ENCODE measurements around the gene ZNF343. TPM values are rescaled to one million over a fixed set of nuclear protein-coding genes. Genes with fewer than 3 reads are reported as not detected.

The ZNF343 gene
- polyA plus RNA-seq, 1 donor from 2014 or later: 14.3 TPM

DNA sequence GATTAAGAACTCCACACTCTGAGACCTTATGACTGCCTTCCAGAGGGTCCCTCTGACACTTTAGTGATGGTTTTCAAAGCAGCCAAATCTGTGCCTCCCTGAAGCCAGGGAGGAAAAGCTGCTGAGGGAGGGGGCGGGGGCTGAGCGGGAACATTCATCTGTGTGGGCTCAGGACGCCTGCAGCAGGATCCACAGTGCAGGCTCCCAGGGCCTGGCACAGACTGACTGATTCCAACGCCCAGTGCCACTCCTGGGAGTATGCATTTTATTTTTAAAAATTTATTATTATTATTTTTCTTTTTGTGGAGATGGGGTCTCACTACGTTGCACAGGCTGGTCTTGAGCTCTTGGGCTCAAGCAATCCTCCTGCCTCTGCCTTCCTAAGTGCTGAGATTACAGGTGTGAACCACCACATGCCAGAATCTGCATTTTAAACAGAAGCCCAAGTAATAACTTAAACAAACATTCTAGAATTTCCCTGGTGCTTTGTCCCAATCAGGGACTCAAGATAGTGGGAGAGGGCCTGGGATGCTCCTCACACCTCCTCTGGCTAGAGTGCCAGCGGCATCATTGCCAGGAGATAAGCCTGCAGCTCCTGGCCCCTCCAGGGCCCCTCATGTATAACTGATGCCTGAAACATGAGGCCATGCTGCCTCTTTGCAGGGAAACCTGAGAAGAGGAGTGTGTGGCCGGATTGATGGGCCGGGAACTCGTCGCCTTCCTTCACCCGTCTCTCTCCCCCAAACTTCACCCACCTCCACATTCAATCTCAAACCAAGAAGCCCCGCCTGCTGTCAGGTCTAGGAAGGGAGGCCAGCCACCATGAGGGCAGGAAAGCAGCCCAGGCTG lies 27.2 kb upstream of the ZNF343 start:
- TF ChIP-seq EP300 (conservative IDR thresholded peaks at IDR 0.05; ENCODE audit: poor library complexity, severe bottlenecking): no peak
- no peak for TF ChIP-seq EZH2 (IDR thresholded peaks at IDR 0.05; ENCODE audit: borderline replicate concordance, insufficient read depth, low read length, poor library complexity, severe bottlenecking)
- TF ChIP-seq SMC3 (conservative IDR thresholded peaks at IDR 0.05; ENCODE audit: poor library complexity): no peak
- TF ChIP-seq TAF1 (IDR thresholded peaks at IDR 0.05; ENCODE audit: low read depth): no peak
- no peak for TF ChIP-seq RAD21 (conservative IDR thresholded peaks at IDR 0.05)
- no peak for TF ChIP-seq MXI1 (conservative IDR thresholded peaks at IDR 0.05; ENCODE audit: poor library complexity, severe bottlenecking)
- TF ChIP-seq, protein P1, sequence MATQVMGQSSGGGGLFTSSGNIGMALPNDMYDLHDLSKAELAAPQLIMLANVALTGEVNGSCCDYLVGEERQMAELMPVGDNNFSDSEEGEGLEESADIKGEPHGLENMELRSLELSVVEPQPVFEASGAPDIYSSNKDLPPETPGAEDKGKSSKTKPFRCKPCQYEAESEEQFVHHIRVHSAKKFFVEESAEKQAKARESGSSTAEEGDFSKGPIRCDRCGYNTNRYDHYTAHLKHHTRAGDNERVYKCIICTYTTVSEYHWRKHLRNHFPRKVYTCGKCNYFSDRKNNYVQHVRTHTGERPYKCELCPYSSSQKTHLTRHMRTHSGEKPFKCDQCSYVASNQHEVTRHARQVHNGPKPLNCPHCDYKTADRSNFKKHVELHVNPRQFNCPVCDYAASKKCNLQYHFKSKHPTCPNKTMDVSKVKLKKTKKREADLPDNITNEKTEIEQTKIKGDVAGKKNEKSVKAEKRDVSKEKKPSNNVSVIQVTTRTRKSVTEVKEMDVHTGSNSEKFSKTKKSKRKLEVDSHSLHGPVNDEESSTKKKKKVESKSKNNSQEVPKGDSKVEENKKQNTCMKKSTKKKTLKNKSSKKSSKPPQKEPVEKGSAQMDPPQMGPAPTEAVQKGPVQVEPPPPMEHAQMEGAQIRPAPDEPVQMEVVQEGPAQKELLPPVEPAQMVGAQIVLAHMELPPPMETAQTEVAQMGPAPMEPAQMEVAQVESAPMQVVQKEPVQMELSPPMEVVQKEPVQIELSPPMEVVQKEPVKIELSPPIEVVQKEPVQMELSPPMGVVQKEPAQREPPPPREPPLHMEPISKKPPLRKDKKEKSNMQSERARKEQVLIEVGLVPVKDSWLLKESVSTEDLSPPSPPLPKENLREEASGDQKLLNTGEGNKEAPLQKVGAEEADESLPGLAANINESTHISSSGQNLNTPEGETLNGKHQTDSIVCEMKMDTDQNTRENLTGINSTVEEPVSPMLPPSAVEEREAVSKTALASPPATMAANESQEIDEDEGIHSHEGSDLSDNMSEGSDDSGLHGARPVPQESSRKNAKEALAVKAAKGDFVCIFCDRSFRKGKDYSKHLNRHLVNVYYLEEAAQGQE (IDR thresholded peaks at IDR 0.05; ENCODE audit: borderline replicate concordance): no peak
- TF ChIP-seq POLR2AphosphoS5 (IDR thresholded peaks at IDR 0.05): no peak
- TF ChIP-seq, protein P2, sequence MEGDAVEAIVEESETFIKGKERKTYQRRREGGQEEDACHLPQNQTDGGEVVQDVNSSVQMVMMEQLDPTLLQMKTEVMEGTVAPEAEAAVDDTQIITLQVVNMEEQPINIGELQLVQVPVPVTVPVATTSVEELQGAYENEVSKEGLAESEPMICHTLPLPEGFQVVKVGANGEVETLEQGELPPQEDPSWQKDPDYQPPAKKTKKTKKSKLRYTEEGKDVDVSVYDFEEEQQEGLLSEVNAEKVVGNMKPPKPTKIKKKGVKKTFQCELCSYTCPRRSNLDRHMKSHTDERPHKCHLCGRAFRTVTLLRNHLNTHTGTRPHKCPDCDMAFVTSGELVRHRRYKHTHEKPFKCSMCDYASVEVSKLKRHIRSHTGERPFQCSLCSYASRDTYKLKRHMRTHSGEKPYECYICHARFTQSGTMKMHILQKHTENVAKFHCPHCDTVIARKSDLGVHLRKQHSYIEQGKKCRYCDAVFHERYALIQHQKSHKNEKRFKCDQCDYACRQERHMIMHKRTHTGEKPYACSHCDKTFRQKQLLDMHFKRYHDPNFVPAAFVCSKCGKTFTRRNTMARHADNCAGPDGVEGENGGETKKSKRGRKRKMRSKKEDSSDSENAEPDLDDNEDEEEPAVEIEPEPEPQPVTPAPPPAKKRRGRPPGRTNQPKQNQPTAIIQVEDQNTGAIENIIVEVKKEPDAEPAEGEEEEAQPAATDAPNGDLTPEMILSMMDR (IDR thresholded peaks at IDR 0.05; ENCODE audit: poor library complexity, severe bottlenecking): no peak
- H3K4me3 ChIP-seq (ENCODE audit: low read length): no peak overlapping the region
- no peaks in the 10 kb centered on the region for H3K9me3 ChIP-seq (ENCODE audit: low read length)
- no peaks in the 10 kb centered on the region for H3K36me3 ChIP-seq (ENCODE audit: insufficient read depth, low read length)
- no peaks in the 10 kb centered on the region for H3K9me2 ChIP-seq (ENCODE audit: insufficient read depth, low read length)
- H3K4me2 ChIP-seq (ENCODE audit: low read length): no peak overlapping the region
- H3K79me2 ChIP-seq (replicated peaks; ENCODE audit: insufficient read depth, low read length): no peaks in the 10 kb centered on the region
- no peak overlapping the region for H3K27ac ChIP-seq (ENCODE audit: low read length)
- H3F3A ChIP-seq (ENCODE audit: insufficient read depth, low read length, poor library complexity, severe bottlenecking): no peaks in the 10 kb centered on the region
- no peaks in the 10 kb centered on the region for H3K27me3 ChIP-seq (ENCODE audit: insufficient read depth, low read depth, low read length)
- no peak overlapping the region for H3K9ac ChIP-seq (ENCODE audit: low read length)
- no peaks in the 10 kb centered on the region for H4K20me1 ChIP-seq (ENCODE audit: insufficient read depth)
- no peak overlapping the region for H2AFZ ChIP-seq (ENCODE audit: low read depth, low read length)

DNA sequence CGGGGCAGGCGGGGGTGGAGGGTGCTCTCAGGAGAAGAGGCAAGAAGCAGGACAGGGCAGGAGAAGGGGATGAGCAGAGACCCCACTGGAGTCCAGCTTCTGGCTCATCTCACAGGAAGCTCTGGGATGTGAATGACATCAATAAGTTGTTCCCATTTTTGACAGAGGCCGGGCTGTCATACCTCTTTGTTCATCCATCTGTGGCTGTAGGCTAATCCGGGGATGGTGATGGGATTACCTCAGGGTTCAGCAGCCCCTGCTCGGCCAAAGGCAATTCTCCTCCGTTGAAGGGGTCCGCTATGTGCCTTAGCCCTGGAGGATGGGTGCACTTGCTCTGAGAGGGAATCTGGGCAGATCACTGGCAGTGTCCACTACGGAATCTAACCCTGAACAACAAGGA lies 24.4 kb upstream of the ZNF343 start:
- no peaks in the 10 kb centered on the region for H3K27me3 ChIP-seq (ENCODE audit: insufficient read depth, low read depth, low read length)
- no peak overlapping the region for H3K27ac ChIP-seq (ENCODE audit: low read length)
- no peaks in the 10 kb centered on the region for H3K79me2 ChIP-seq (replicated peaks; ENCODE audit: insufficient read depth, low read length)
- H3F3A ChIP-seq (ENCODE audit: insufficient read depth, low read length, poor library complexity, severe bottlenecking): no peaks in the 10 kb centered on the region
- H3K4me3 ChIP-seq (ENCODE audit: low read length): no peak overlapping the region
- TF ChIP-seq, protein P1 (IDR thresholded peaks at IDR 0.05; ENCODE audit: borderline replicate concordance): no peak
- no peak for TF ChIP-seq POLR2AphosphoS5 (IDR thresholded peaks at IDR 0.05)
- H3K4me2 ChIP-seq (ENCODE audit: low read length): no peak overlapping the region
- no peaks in the 10 kb centered on the region for H3K9me3 ChIP-seq (ENCODE audit: low read length)
- H4K20me1 ChIP-seq (ENCODE audit: insufficient read depth): no peaks in the 10 kb centered on the region
- H3K9me2 ChIP-seq (ENCODE audit: insufficient read depth, low read length): no peaks in the 10 kb centered on the region
- no peaks in the 10 kb centered on the region for H3K36me3 ChIP-seq (ENCODE audit: insufficient read depth, low read length)
- no peak overlapping the region for H2AFZ ChIP-seq (ENCODE audit: low read depth, low read length)
- no peak overlapping the region for H3K9ac ChIP-seq (ENCODE audit: low read length)
